Pulmonary artery endothelial cell (primary cell): ENCODE data around the gene GOLGA8K. TPM values are rescaled to one million over a fixed set of nuclear protein-coding genes. Genes with fewer than 3 reads are reported as not detected.
"Not testable (repeated sequence)": the region's sequence is repeated elsewhere in the genome, so short reads cannot be mapped to it uniquely, and the experiment has no call there.

ENCODE experiments used
- DNase-seq: peaks from one replicate; pipeline ENCODE4 v3.0.0-alpha.2; 2011; ENCODE audit warnings: low read depth, low spot score
- total RNA-seq: library from RNA; depleted of rRNA; stranded (reverse); fragments of >200 nt; gene quantifications from 2 replicates; pipeline ENCODE4 v1.2.3, GENCODE V29; 2014

The GOLGA8K gene
- total RNA-seq, result 0.46 and 0.74 TPM in 2 replicates

- DNase-seq, result not testable (repeated sequence)
These were observed at the start of gene GOLGA8K for GRCh38 chr15:32403192-32403591. GOLGA8K (minus strand) TSS chr15:32403292; CDS start chr15:32403194, 98 bp downstream.

- not testable (repeated sequence) for DNase-seq
These were observed 37.4 kb upstream of the GOLGA8K start for GRCh38 chr15:32440445-32440977.

- DNase-seq, result not testable (repeated sequence)
These were observed 31.2 kb upstream of the GOLGA8K start for GRCh38 chr15:32434102-32434963.

- not testable (repeated sequence) for DNase-seq
These were observed 24.5 kb upstream of the GOLGA8K start for GRCh38 chr15:32427635-32428034.

GRCh38 chr15:32426511-32426910, 23.4 kb upstream of the GOLGA8K start:
- DNase-seq, result not testable (repeated sequence)

- not testable (repeated sequence) for DNase-seq
These were observed 4.8 kb upstream of the GOLGA8K start for GRCh38 chr15:32407903-32408302.

- not testable (repeated sequence) for DNase-seq
These were observed 6.6 kb downstream of the GOLGA8K start for GRCh38 chr15:32396522-32396921.

GRCh38 chr15:32394745-32395144, 8.3 kb downstream of the GOLGA8K start:
- not testable (repeated sequence) for DNase-seq

- not testable (repeated sequence) for DNase-seq
These were observed 14.9 kb downstream of the GOLGA8K start for GRCh38 chr15:32388050-32388648.

GRCh38 chr15:32385823-32386495, 17.1 kb downstream of the GOLGA8K start:
- DNase-seq, result not testable (repeated sequence)

- DNase-seq, result not testable (repeated sequence)
These were observed 28.9 kb downstream of the GOLGA8K start for GRCh38 chr15:32374185-32374584.

GRCh38 chr15:32373707-32374106, 29.4 kb downstream of the GOLGA8K start:
- DNase-seq, result not testable (repeated sequence)

GRCh38 chr15:32372075-32372474, 31.0 kb downstream of the GOLGA8K start:
- not testable (repeated sequence) for DNase-seq

GRCh38 chr15:32370526-32370925, 32.6 kb downstream of the GOLGA8K start:
- DNase-seq, result not testable (repeated sequence)

GRCh38 chr15:32370064-32370463, 33.0 kb downstream of the GOLGA8K start:
- DNase-seq, result not testable (repeated sequence)

GRCh38 chr15:32366492-32366891, 36.6 kb downstream of the GOLGA8K start:
- not testable (repeated sequence) for DNase-seq

- not testable (repeated sequence) for DNase-seq
These were observed 37.1 kb downstream of the GOLGA8K start for GRCh38 chr15:32365955-32366354.

- not testable (repeated sequence) for DNase-seq
These were observed 38.1 kb downstream of the GOLGA8K start for GRCh38 chr15:32364944-32365343.

- DNase-seq, result not testable (repeated sequence)
These were observed 39.6 kb downstream of the GOLGA8K start for GRCh38 chr15:32363449-32363848.

GRCh38 chr15:32361662-32362061, 41.4 kb downstream of the GOLGA8K start:
- not testable (repeated sequence) for DNase-seq

GRCh38 chr15:32358462-32358861, 44.6 kb downstream of the GOLGA8K start:
- DNase-seq, result not testable (repeated sequence)
